ENCODE data around the gene MRPL52. TPM values are rescaled to one million over a fixed set of nuclear protein-coding genes. Genes with fewer than 3 reads are reported as not detected.

Gene MRPL52
- total and polyA plus RNA-seq, 10 of the 15 experiments (the other 5 are each of a cell fraction or from before 2014, with no cell fraction given) = 51.7 to 541 (median 142) TPM

GRCh38 chr14:22822571-22823098, 7.1 kb upstream of the MRPL52 start (continued):
- TF ChIP-seq MYC (IDR thresholded peaks at IDR 0.05; ENCODE audit: insufficient read depth, insufficient read length, insufficient replicate concordance, low read length, severe bottlenecking) (no peak), CTCF (IDR thresholded peaks at IDR 0.05 in 2 of 3, conservative IDR thresholded peaks at IDR 0.05 in 1 of 3; ENCODE audit: control insufficient read depth in 2 of 3, extremely low read depth in 1 of 3, insufficient read depth in 1 of 3, low read depth in 3 of 3, low read length in 3 of 3) (peak; percentile 73 to 77 (median 76)), STAT3 (IDR thresholded peaks at IDR 0.05; ENCODE audit: low read depth, low read length) (no peak), BHLHE40 (IDR thresholded peaks at IDR 0.05; ENCODE audit: borderline replicate concordance in 1 of 2, low read depth in 2 of 2, low read length in 1 of 2) (no peak), GABPA (IDR thresholded peaks at IDR 0.05; ENCODE audit: low read depth) (no peak), SIN3A (IDR thresholded peaks at IDR 0.05; ENCODE audit: low read depth, low read length) (no peak), ATF2 (IDR thresholded peaks at IDR 0.05; ENCODE audit: low read length) (no peak), CBFB (IDR thresholded peaks at IDR 0.05; ENCODE audit: low read depth) (no peak; the same call in 1 of the 2 replicates), YY1 (IDR thresholded peaks at IDR 0.05; ENCODE audit: low read depth, low read length) (peak; percentile 79), E4F1 (IDR thresholded peaks at IDR 0.05; ENCODE audit: borderline replicate concordance, partially characterized antibody) (no peak), MEF2A (IDR thresholded peaks at IDR 0.05; ENCODE audit: insufficient read depth, low read depth, low read length) (no peak), REST (IDR thresholded peaks at IDR 0.05; ENCODE audit: low read depth, low read length) (no peak), JUND (IDR thresholded peaks at IDR 0.05; ENCODE audit: low read depth, low read length) (no peak), USF1 (IDR thresholded peaks at IDR 0.05; ENCODE audit: borderline replicate concordance, extremely low read length, insufficient read depth, low read depth, low read length) (no peak), PKNOX1 (IDR thresholded peaks at IDR 0.05) (no peak), HDAC6 (IDR thresholded peaks at IDR 0.05; ENCODE audit: unreplicated experiment) (no peak), MAX (IDR thresholded peaks at IDR 0.05; ENCODE audit: low read depth, low read length) (no peak)
